GM04504 (cell line): ENCODE data around the gene PMFBP1.
A peak's percentile ranks its signal among the peaks of the same experiment; 100 is the strongest.

Experiments
- DNase-seq: peaks from one replicate; pipeline ENCODE4 v3.0.0-alpha.2; 2012; ENCODE audit warnings: low read depth

The PMFBP1 gene

DNA sequence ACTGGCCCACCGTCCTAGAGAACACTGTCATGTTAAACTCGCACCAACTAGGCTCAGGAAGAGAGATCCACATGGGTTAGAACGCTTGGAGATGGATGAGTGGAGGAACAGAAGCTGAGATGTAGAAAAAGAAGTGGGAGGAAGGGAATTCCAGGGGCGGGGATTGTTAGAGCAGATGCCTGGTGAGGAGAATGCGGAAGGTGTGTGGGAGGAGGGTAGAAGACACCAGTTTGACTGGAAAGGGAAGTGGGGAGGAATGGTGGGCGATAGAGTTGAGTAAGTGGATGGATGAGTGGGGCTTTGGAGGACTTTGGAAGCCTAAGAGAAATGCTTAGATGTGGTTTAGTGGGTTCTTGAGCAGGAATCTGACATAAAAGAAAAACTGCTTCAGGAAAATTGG lies 40.9 kb downstream of the PMFBP1 start:
- no peak for DNase-seq

DNA sequence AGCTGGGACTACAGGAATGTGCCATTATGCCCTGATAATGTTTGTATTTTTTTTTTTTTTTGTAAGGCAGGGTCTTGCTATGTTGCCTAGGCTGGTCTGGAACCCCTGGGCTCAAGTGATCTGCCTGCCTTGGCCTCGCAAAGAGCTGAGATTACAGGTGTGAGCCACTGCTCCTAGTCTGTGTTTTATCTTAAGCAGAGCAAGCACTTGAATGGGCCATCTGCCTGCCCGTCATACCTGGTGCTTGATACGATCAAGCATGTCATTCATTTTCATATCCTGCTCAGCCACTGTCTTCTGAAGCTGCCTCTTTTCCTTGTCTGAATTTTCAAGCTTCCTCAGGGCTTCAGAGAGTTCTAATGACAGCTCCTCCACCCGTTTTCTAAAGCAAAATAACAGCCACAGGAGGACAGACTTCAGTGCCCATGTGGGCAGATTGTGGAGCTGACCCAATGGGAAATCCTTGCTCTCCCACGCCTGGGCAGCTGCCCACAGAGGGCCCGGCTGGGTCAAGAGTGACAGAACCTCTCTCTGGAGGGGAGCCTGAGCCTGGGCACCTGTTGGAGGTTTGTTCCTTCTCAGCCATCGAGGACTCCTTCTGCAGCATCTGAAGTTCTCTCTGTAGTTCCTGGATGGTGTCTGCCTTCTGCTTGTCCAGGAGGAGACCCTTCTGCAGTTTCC lies 41.8 kb downstream of the PMFBP1 start:
- DNase-seq = no peak

DNA sequence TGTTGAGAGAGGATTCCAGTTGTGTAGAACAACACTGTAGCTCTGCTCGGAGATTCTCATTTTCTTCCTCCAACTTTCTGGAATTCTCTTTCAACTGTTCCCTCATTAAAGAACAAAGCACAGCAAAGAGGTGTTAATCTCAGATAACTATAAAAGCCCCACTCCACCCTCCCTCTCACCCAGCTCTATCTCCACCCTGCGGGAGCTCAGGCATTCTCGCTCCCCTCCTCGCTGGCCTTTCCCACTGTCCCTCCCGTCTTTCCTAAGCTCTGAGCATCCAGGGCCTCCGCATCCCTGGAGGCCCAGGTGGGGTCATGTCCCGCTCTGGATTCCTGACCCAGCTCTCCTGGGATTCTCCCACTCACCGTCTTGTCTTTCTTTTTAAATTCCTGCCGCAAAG lies 43.3 kb downstream of the PMFBP1 start:
- no peak for DNase-seq

DNA sequence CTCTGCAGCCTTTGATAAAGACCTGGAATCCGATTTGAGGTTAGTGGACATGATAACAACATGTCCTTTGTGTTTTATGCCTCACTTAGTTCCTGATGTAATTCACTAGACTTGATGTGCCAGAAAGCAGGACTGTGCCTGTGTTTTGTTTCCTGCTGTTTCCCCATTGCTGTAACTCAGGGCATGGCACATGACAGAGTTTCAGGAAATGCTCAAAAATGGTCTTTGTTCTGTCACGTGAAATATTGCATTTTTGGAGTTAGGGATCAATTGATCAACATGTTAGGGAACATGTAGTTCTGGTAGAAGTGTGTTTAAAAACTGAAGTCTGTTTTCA lies 45.6 kb downstream of the PMFBP1 start:
- DNase-seq = no peak

DNA sequence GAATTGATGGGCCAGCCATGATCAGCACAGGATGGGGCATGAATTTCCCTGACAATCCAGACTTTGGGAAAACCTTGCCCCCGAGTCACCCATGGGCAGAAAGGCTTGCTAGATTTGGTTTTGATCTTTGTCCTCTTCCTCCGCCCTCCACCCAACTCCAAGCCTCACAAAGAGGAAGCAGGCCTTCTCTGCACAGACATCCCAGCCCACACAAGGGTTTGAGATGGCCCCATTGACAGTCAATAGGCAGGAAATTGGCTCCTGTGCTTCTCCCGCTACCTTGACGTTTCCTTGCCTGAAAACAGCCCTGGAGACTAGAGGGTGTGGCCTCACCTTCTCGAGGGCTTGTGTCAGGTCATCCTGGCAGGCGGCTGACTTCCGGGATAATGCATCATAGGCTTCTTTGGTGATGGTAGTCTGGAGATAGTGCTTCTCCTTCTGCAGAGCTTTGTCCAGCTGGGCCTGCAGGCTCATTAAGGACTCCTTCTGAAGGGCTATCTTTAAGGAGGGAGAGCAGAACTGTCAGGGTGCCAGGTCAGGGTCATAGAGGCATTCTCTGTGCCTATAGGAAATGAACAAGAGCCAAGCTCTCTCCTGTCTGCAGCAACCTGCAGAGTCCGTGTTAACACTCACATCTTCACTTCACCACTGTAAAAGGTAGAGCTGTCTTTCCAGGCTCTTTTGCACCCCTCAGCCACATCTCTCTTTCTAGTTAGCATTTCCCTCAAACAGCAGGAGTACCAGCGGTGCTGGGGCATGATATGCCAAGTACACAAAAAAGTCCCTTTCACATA lies 46.1 kb downstream of the PMFBP1 start:
- DNase-seq = no peak

DNA sequence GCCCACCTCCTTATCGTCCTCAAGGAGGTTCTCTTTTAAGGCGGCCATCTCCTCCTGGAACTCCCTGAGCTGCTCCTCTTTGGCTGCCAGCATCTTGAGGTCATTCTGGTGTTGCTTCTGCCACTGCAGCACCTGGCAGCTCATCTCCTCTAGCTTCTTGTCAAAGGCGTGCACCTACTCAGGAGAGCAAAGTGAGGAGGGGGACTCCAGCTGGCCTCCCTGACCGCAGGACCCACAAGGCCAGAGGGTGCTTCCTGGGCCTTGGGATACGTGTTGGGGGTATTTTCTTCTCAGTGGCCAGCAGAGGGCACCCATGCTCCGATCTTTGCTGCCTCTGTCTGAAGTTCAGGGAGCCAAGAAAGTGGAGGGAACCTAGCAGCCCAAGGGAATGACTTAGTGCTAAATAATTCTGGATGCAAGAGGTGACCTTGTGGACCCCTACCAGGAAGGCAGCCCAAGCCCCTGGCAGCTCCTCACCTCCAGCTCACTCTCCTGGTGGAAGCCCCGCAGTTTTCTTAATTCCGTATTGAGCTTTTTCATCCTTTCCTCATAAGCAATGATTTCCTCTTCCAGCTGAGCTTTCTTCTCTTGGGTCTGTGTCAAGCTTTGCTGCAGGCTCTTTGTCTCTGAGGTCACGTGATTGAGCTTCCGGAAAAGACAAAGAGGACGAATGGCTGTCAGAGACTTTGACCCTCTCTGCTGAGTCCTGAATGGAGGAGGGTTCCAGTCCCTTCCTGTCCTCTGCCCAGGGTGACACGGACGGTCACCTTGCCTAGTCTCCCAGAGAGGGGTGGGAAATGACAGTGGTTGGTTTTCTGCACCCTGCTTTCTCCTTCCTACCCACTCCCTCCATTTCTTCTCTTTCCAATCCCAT lies 47.0 kb downstream of the PMFBP1 start:
- peak; percentile 48 for DNase-seq

DNA sequence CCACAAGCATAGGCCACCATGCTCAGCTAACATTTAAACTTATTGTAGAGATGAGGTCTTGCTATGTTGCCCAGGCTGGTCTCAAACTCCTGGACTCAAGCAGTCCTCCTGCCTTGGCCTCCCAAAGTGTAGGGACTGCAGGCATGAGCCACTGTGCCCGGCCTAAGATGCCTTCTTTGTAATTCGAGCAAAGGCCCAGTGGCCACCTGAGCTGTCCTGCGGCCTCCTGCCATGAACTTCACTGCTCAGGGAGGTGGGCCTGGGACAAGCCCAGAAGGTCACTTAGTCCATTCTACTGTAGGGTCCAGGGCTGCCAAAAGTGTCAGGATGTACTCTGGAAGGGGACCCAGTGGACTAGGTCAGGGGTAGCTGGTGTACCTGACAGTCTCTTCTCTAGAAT lies 47.8 kb downstream of the PMFBP1 start:
- DNase-seq = no peak

DNA sequence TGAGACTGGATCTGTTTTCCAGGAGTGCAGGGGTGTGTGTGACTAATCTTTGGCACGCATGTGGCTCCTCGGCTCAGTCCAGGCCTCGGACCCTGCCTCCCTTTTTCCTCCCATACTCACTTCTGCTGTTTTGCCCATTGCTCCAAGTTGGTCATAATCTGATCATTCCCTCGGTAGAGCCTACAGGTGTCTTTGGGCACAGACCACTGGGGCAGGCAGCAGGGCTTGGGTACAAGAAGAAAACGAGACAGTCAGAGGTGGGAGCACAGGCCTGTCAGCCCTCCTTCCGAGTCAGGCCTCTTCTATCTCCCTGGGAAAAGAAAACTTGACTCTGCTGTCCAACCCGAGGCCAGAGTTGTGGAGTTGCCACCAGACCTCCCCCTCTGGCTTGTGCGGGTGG lies 48.5 kb downstream of the PMFBP1 start:
- DNase-seq = no peak

DNA sequence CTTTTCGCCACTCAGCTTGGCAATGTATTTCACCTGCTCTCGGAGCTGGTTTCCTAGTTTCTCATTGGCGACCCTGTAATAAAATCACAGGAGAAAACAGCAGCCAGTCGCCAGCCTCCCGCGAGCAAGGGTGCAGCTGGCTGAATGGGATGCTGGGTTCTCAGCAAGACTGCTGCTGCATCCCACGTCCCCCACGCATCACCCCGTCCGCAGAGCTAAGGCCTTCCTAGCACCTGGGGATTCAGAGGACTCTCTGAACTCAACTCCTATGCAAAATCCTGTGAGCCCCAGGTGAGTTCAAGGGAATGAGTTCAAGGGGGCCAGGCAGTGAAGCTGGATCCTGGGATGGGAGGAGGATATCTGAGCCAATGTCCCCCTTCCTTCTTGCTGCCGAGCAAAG lies 49.0 kb downstream of the PMFBP1 start:
- DNase-seq = no peak

DNA sequence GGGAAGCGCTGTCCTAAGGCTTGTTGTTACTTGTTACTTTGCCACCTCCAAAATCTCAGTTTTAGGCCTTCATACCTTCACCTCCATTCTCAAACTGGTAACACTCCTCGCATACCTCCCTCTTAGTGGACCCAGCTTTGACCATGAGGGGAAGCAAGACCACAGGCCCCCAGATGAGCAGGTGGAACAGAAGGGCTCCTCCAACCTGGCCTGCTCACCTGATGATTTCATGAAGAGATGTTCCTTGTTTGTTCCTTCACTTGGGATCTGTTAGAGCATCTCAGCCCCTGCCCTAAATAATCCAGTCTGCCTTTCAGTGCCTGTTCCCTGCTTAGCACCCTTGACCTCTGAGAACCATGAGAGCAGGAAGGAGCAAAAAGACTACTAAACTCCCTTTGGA lies 49.6 kb downstream of the PMFBP1 start:
- DNase-seq = no peak

DNA sequence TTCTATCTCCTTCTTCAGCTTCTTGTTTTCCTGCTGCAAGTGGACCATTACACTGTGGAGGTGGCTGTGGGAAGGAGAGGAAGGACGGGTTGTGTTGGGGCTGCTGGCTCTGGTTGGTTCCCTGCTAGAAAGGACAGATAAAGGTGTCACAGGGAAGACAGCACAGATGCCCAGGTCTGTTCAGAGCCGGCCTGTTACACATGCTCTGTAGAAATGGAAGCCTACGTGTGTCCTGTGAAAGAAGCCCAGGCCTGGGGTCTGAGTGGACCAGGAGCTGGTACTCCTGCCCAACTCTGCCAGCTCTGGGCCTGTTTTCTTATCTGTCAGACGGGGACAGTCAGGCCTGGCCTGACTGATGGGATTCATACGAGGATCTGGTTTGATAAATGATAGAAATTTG lies 51.9 kb downstream of the PMFBP1 start:
- DNase-seq = no peak

DNA sequence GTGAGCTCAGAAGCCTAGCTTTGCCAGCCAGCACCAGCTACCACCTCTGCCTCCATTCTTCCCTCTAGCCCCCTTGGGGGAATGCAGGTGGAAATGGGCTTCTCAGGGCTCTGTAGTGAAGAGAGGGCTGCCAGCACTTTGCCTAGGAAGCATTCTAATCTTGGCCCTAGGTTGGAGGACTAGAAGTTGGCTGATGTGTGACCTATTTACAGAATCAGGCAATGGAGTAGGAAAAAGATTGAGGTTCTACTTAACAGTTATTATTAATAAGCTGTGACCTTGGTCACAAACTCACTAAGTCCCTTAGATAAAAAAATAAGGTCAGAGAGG lies 58.4 kb downstream of the PMFBP1 start:
- DNase-seq = no peak

DNA sequence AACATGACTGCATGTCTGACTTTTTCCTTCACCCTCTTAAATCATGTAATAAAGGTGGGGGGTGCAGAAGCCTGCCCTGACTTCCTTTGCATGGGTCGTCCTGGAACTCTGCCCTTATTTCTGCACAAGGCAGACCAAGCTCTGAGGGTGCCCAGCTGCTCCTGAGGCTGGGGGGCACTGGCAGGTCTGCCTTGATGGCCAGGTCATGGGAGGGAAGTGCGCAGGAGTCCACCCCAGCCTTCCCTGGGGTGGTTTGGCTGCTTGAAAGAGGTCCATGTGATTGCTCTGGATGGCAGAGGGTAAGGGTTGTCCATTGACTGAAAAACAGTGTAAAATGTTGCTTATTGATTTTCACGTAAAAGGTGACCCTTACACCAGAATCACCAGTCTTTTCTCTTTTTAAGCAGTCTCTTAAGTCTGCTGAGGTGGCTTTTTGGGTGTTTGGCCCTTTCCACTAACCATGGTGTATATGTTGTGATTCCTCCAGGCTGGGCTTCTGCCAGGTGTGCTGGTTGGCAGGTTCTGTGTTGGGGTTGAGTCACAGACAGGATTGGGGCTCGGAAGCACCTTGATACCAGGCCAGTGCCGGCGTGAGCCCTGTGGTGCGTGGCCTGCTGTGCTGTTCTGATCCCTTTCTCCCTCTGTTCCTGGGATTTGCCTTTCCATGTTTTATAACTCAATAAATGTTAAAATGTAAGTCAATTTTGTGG lies 58.9 kb downstream of the PMFBP1 start:
- DNase-seq = no peak

DNA sequence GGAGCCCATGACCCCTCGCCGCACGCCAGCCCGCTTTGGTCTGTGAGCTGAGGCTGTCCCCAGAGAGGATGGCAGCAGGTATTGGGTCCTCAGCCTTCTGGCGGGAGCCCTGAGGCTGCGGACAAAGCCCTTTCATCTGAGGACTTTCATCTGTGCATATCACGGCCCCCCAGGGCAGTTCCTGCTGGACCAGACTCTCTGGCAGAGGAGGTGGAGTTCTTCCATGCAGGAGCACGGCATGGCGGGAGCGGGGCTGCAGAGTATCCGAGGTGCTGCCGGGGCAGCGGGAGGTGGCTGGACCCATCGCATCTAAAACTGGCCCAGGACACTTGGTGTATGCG lies 59.5 kb downstream of the PMFBP1 start:
- DNase-seq = no peak

DNA sequence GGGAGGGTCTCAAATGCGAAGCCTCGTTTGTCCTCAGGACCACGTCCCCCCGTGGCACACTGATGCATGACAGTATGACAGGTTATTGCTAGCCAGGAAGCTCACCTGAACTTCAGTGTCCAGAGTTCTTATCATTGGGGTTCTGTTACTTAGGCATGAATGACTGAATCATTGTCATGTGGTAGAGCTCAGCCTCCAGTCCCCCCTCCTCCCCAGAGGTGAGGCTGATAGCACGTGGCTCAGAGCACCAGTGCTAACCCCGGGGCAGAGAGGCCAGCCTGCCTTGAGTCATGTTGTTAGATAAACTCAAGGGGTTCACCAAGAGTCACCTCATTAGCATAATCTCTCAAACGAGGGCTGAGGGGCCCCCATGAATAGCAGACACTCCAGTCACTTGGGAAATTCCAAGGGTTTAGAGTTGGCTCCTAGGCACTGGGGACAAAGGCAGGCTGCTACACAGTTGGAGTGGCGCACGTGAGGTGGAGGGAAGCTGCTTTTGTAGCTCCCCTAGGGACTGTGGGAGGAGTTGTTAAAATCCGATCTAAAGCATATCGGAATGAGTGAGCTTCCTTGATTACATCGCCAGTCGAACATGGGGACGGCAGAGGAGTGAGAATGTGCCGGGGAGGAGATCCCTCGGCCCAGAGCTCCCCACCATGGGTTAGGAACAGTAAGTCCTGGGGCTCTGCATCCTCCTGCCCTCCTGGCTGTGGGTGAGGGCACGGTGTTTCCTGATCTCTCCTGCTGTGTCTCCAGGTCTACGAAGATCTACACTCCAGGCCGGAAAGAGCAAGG lies 60.1 kb downstream of the PMFBP1 start:
- DNase-seq = no peak

DNA sequence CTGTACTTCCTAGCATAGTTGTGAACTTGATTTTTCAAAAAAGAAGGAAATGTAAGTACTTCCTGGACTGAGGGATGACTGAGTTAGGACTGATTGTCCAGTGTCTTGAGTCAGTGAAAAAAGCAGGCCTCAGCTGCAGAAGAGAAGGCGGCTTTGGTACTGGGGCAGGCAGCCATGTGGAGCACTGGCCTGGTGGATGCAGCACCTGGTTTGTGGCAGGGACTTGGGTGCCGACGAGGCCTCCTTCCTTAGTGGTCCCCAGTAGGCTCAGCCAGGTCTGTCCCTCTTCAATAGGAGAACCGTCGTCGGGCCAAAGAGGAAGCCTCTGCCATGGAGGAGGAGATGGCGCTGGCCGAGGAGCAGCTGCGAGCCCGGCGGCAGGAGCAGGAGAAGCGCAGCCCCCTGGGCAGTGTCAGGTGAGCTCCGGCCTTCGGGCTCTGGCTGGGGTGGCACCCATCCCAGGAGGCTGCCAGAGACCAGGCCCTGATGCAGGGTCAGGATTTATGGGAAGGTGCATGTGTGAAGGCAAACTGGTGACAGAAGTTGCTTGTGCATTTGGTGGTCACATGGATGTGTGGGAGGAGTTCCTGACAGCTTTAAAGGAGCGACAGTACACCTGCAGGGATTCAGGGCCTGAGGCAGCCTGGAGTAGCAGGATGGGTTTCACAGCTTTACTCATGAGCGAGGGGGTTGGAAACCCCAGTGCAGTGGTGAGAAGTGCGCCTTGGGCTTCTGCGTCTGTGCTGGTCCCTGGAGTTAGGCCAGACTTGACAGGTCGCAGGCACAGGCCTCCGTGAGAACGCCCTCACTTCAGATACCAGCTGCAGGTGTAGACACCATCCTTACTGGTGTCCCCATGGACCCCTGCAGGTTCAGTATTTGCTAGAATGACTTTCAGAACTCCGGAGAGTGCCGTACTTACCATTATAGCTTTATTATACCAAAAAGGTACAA lies 61.0 kb downstream of the PMFBP1 start:
- DNase-seq = no peak

DNA sequence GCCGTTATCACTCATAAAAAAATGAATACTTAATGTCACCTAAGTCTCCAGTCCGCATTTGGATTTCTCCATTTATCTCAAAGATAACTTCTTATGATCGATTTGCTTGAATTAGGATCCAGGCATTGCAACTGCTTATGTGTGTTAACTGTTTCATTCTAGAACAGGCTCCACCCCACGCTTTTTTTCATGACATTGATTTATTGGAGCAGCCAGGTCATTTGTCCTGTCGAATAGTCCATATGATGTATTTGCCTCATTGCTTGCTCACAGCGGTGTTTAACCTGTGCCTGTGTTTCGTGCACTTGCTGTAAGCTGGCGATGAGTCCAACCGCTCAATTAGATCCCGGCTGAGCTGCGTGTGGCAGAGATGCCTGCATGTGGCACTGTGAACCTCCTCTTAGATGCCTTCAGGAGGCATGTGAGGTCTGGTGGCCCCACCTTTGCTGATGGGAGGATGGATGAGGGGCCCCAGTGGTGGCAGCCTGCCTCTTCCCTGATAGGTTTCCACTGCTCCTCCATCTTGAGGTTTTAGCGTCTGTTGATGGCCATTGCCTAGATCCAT lies 61.9 kb downstream of the PMFBP1 start:
- DNase-seq = no peak

DNA sequence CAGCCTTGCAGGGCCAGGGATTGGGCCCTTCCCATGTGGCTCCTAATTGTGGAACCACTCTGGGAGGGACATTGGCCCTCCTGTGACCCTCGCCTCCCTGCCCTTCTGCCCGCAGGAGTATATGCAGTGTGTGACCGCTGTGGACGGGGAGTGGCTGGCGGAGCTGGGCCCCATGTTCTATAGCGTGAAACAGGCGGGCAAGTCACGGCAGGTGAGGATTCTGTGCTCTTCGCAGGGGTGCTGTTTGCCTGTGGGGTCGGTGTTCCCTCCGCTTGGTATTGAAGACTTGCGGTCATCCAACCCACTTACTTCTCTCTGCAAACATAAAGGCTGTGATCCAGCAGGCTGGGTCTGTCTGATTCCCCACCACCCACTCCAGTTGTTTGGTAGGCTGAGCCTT lies 62.7 kb downstream of the PMFBP1 start:
- no peak for DNase-seq

DNA sequence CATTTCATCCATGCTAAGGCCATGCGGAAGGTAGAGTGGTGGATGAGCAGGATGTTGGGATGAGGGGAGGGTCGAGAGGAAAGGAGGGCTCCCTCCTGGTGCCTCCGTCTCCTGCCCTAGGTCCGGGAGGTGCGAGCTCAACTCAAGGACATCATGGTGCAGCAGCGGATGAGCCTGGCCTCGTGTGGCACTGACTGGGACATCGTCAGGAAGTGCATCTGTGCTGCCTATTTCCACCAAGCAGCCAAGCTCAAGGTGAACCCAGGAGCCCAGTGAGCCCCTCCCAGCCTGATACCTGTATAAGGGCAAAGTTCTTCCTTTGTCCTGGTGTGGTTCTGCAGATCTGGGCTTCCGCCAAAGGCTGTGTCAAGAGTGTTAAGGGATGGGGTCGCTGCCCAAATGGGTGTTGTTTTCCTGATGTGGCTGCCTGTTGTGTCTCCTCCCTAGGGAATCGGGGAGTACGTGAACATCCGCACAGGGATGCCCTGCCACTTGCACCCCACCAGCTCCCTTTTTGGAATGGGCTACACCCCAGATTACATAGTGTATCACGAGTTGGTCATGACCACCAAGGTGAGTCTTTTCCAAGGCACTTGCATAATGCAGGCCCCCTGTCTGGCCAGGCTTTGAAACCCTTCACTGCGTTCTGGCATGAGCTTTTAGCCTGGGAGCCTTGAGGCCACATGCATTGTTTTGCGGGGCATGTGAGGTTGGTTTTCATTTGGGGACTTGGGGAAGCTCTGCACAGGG lies 63.4 kb downstream of the PMFBP1 start:
- DNase-seq = no peak

DNA sequence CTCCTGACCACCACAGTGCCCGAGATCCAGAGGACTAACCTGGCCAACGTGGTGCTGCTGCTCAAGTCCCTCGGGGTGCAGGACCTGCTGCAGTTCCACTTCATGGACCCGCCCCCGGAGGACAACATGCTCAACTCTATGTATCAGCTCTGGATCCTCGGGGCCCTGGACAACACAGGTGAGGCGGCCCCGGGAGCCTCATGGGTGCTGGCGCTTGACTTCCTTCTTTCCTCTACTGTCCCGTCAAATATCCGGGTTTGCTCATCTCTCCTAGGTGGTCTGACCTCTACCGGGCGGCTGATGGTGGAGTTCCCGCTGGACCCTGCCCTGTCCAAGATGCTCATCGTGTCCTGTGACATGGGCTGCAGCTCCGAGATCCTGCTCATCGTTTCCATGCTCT lies 64.6 kb downstream of the PMFBP1 start:
- DNase-seq = no peak
